ENCODE measurements around the gene DNAJB9.

Gene DNAJB9

DNA sequence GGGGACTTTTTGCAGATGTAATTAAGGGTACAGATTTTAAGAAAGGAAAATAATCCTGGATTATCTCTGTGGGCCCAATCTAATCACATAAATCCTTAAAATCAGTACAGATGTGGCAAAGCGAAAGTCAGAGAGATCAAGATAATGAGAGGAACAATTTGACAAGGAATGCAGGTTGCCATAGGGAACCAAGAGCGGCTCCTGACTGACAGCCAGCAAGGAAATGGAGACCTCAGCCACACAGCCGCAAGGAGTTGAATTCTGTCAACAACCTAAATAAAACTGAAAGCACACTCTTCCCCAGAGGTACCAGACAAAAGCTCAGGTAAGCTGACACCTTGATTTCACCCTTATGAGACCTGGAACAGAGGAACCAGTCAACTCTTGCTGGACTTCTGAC lies 40.3 kb upstream of the DNAJB9 start:
- TF ChIP-seq TOX (CRISPR knock-in tag; IDR thresholded peaks at IDR 0.05; ENCODE audit: borderline replicate concordance) (no peak), PPARA (CRISPR knock-in tag; IDR thresholded peaks at IDR 0.05; ENCODE audit: borderline replicate concordance) (no peak), ZFP30 (CRISPR knock-in tag; IDR thresholded peaks at IDR 0.05) (no peak), ZFP3 (CRISPR knock-in tag; IDR thresholded peaks at IDR 0.05) (no peak), ISL1 (CRISPR knock-in tag; IDR thresholded peaks at IDR 0.05) (no peak)
- ATAC-seq, result no peak

DNA sequence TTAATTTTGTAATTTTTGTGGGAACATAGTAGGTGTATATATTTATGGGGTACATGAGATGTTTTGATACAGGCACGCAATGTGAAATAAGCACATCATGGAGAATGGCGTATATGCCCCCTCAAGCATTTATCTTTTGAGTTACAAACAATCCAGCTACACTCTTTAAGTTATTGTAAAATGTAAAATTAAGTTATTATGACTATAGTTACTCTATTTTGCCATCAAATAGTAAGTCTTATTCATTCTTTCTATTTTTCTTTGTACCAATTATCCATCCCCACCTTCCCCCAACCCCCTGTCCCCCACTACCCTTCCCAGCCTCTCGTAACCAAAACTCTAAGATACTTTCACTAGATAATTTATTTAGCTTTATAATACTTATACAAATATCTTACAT lies 36.0 kb upstream of the DNAJB9 start:
- TF ChIP-seq ESRRG (CRISPR knock-in tag; IDR thresholded peaks at IDR 0.05) (no peak), RARB (CRISPR knock-in tag; IDR thresholded peaks at IDR 0.05) (no peak), TOX (CRISPR knock-in tag; IDR thresholded peaks at IDR 0.05; ENCODE audit: borderline replicate concordance) (no peak), GLIS3 (CRISPR knock-in tag; IDR thresholded peaks at IDR 0.05) (no peak), SNAI2 (CRISPR knock-in tag; IDR thresholded peaks at IDR 0.05) (no peak)
- TF ChIP-seq, protein P1, sequence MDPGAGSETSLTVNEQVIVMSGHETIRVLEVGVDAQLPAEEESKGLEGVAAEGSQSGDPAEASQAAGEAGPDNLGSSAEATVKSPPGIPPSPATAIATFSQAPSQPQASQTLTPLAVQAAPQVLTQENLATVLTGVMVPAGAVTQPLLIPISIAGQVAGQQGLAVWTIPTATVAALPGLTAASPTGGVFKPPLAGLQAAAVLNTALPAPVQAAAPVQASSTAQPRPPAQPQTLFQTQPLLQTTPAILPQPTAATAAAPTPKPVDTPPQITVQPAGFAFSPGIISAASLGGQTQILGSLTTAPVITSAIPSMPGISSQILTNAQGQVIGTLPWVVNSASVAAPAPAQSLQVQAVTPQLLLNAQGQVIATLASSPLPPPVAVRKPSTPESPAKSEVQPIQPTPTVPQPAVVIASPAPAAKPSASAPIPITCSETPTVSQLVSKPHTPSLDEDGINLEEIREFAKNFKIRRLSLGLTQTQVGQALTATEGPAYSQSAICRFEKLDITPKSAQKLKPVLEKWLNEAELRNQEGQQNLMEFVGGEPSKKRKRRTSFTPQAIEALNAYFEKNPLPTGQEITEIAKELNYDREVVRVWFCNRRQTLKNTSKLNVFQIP (CRISPR knock-in tag; IDR thresholded peaks at IDR 0.05; ENCODE audit: borderline replicate concordance, low read depth), result no peak
- no peak for ATAC-seq

DNA sequence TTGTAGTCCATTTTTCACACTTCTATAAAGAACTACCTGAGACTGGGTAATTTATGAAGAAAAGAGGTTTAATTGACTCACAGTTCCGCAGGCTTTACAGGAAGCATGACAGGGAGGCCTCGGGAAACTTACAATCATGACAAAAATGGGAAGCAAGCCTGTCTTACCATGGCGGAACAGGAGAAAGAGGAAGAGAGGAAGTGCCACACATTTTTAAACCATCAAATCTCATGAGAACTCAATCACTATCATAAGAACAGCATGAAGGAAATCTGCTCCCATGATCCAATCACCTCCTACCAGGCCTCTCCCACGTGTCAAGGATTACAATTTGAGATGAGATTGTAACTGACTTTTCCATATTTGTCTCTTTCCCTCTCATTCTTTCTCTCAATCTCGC lies 34.4 kb upstream of the DNAJB9 start:
- ATAC-seq, result no peak
- TF ChIP-seq TCF4 (CRISPR knock-in tag; IDR thresholded peaks at IDR 0.05; ENCODE audit: borderline replicate concordance), result no peak
- no peak for TF ChIP-seq ZNF8 (CRISPR knock-in tag; IDR thresholded peaks at IDR 0.05)
- TF ChIP-seq BACH2 (CRISPR knock-in tag; IDR thresholded peaks at IDR 0.05; ENCODE audit: borderline replicate concordance), result no peak
- TF ChIP-seq, protein P2, sequence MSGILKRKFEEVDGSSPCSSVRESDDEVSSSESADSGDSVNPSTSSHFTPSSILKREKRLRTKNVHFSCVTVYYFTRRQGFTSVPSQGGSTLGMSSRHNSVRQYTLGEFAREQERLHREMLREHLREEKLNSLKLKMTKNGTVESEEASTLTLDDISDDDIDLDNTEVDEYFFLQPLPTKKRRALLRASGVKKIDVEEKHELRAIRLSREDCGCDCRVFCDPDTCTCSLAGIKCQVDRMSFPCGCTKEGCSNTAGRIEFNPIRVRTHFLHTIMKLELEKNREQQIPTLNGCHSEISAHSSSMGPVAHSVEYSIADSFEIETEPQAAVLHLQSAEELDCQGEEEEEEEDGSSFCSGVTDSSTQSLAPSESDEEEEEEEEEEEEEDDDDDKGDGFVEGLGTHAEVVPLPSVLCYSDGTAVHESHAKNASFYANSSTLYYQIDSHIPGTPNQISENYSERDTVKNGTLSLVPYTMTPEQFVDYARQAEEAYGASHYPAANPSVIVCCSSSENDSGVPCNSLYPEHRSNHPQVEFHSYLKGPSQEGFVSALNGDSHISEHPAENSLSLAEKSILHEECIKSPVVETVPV (CRISPR knock-in tag; IDR thresholded peaks at IDR 0.05), result no peak
- no peak for TF ChIP-seq RARB (CRISPR knock-in tag; IDR thresholded peaks at IDR 0.05)
- TF ChIP-seq ZFP3 (CRISPR knock-in tag; IDR thresholded peaks at IDR 0.05), result no peak
- TF ChIP-seq GLIS3 (CRISPR knock-in tag; IDR thresholded peaks at IDR 0.05), result no peak
- TF ChIP-seq, protein P3, sequence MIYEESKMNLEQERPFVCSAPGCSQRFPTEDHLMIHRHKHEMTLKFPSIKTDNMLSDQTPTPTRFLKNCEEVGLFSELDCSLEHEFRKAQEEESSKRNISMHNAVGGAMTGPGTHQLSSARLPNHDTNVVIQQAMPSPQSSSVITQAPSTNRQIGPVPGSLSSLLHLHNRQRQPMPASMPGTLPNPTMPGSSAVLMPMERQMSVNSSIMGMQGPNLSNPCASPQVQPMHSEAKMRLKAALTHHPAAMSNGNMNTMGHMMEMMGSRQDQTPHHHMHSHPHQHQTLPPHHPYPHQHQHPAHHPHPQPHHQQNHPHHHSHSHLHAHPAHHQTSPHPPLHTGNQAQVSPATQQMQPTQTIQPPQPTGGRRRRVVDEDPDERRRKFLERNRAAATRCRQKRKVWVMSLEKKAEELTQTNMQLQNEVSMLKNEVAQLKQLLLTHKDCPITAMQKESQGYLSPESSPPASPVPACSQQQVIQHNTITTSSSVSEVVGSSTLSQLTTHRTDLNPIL (CRISPR knock-in tag; IDR thresholded peaks at IDR 0.05; ENCODE audit: low read depth), result no peak
- TF ChIP-seq ARNTL (CRISPR knock-in tag; IDR thresholded peaks at IDR 0.05; ENCODE audit: borderline replicate concordance, low read depth), result no peak

DNA sequence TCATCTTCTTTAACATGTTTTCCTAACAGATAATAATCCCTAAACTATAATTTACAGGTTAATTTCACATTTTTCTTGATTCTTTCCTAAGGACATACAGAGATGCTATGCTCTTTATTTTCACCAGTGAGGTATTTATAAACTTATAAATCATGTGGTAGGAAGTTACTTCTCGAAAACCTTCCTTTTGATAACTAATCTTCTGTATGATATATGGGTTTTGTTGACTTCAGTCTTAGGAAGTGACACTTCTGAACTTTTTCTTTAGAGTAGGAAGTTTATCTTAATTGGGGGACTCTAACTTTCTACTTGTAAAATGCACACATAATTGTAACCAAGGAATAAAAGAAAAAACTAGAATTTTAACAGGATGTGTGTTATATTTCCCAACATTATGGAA lies 33.9 kb upstream of the DNAJB9 start:
- TF ChIP-seq BACH2 (CRISPR knock-in tag; IDR thresholded peaks at IDR 0.05; ENCODE audit: borderline replicate concordance) (no peak), SNAI2 (CRISPR knock-in tag; IDR thresholded peaks at IDR 0.05) (no peak), RARB (CRISPR knock-in tag; IDR thresholded peaks at IDR 0.05) (no peak), PPARA (CRISPR knock-in tag; IDR thresholded peaks at IDR 0.05; ENCODE audit: borderline replicate concordance) (no peak), ARNTL (CRISPR knock-in tag; IDR thresholded peaks at IDR 0.05; ENCODE audit: borderline replicate concordance, low read depth) (no peak), TCF4 (CRISPR knock-in tag; IDR thresholded peaks at IDR 0.05; ENCODE audit: borderline replicate concordance) (no peak), ESRRG (CRISPR knock-in tag; IDR thresholded peaks at IDR 0.05) (no peak), ZFP30 (CRISPR knock-in tag; IDR thresholded peaks at IDR 0.05) (no peak), ISL1 (CRISPR knock-in tag; IDR thresholded peaks at IDR 0.05) (no peak), ZNF565 (CRISPR knock-in tag; conservative IDR thresholded peaks at IDR 0.05; ENCODE audit: low read depth) (no peak), ZNF70 (CRISPR knock-in tag; IDR thresholded peaks at IDR 0.05) (no peak), TOX (CRISPR knock-in tag; IDR thresholded peaks at IDR 0.05; ENCODE audit: borderline replicate concordance) (no peak)
- TF ChIP-seq, protein P1 (CRISPR knock-in tag; IDR thresholded peaks at IDR 0.05; ENCODE audit: borderline replicate concordance, low read depth), result no peak
- TF ChIP-seq, protein P4, sequence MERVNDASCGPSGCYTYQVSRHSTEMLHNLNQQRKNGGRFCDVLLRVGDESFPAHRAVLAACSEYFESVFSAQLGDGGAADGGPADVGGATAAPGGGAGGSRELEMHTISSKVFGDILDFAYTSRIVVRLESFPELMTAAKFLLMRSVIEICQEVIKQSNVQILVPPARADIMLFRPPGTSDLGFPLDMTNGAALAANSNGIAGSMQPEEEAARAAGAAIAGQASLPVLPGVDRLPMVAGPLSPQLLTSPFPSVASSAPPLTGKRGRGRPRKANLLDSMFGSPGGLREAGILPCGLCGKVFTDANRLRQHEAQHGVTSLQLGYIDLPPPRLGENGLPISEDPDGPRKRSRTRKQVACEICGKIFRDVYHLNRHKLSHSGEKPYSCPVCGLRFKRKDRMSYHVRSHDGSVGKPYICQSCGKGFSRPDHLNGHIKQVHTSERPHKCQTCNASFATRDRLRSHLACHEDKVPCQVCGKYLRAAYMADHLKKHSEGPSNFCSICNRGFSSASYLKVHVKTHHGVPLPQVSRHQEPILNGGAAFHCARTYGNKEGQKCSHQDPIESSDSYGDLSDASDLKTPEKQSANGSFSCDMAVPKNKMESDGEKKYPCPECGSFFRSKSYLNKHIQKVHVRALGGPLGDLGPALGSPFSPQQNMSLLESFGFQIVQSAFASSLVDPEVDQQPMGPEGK (CRISPR knock-in tag; IDR thresholded peaks at IDR 0.05; ENCODE audit: borderline replicate concordance), result no peak
- no peak for ATAC-seq
